D721Med (cell line): ENCODE data around the gene DSTN.

Source experiments
- DNase-seq: peaks from one replicate; pipeline ENCODE4 v3.0.0; 2011; ENCODE audit warnings: low spot score; ENCODE audit not compliant: insufficient read length
- FAIRE-seq: peaks from 2 replicates; lab custom pipeline; 2011; peaks lifted over from hg19 to GRCh38; lab: Jason Lieb, UNC
- TF ChIP-seq, protein P1 (sequence below): IDR thresholded peaks from 2 replicates; pipeline ENCODE4 v1.5.1; 2012; ENCODE audit warnings: mild to moderate bottlenecking, control low read depth; ENCODE audit not compliant: insufficient read depth; ENCODE audit errors: missing control alignments

The DSTN gene

DNA sequence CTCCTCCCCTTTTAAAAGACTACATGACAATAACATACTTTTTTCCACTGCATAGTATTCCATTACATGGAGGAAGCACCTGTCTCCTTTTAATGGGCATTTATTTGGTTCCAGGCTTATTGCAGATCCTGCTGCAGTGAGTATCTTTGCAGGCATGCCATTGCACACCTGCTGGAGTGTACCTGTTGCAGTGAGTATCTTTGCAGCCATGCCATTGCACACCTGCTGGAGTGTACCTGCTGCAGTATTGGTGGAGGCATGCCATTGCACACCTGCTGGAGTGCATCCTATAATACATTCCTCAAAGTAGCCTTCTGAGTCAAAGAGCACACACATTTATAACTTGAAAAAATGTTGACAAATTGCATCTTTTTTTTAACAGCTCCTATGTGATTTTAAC lies 40.3 kb upstream of the DSTN start:
- DNase-seq (no peak), FAIRE-seq (no peak)
- TF ChIP-seq, protein P1, sequence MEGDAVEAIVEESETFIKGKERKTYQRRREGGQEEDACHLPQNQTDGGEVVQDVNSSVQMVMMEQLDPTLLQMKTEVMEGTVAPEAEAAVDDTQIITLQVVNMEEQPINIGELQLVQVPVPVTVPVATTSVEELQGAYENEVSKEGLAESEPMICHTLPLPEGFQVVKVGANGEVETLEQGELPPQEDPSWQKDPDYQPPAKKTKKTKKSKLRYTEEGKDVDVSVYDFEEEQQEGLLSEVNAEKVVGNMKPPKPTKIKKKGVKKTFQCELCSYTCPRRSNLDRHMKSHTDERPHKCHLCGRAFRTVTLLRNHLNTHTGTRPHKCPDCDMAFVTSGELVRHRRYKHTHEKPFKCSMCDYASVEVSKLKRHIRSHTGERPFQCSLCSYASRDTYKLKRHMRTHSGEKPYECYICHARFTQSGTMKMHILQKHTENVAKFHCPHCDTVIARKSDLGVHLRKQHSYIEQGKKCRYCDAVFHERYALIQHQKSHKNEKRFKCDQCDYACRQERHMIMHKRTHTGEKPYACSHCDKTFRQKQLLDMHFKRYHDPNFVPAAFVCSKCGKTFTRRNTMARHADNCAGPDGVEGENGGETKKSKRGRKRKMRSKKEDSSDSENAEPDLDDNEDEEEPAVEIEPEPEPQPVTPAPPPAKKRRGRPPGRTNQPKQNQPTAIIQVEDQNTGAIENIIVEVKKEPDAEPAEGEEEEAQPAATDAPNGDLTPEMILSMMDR: no peak

DNA sequence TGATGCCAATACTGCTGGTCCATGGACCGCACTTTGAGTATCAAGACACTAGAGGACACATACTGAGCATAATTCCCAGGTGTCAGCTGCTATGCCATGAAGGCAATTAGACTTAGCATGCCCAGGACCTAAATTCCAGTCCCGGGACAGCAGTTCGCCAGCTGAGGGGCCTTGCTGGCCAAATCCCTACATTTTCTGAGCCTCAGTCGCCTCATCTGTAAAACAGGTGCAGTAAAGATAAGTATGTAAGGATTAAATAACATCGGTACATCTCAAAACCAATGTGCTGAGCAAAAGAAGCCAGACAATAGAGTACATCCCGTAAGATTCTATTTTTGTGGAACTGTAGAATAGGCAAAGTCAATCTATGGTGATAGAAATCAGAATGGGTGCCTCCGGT lies 39.7 kb upstream of the DSTN start:
- DNase-seq (no peak), FAIRE-seq (no peak)
- TF ChIP-seq, protein P1: no peak

DNA sequence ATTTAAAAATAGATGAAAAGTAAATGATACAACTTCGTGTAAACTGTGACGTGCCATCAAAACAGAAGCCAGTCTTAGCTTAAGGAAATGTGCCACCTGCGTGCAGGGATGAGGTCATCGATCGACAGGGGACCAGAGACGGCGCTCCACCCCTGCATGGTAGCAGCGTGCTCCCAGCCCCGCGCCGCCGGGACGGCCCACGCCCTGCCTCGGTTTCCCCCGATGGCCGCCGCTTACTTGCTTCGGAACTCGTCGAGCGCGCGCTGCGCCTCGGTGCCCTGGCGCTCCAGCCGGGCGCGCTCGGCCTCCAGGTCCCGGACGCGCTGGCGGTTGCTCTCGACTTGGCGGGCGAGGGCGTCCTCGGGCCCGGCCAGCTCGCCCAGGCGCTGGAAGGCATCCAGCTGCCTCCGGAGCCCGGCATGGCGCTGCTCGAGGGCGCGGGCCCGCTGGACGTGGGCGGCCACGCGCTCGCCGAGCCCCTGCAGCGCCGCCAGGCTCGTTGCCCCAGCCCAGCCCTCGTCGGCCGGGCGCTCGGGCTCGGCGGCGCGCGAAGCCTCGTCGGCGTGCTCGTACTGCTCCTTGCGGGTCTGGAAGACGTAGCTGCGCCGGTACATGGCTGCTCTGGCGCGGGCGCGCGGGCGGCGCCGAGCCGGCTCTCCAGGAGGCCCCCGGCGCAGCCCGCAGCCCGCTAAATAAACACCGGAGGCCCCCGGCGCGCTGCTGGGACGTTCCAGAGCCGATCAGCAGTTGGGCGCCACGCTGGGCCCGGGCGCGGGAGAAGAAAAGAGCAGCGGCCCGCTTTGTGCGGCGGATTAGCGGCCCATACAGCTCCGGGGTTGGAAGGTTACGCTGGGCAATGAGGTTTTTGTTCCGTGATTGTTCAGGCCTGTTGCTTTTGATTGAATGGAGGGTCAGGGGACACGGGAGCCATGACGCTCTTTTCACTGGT lies 38.9 kb upstream of the DSTN start, which contains the start of gene BFSP1:
BFSP1 (minus strand) TSS at position 664 of the 949 bp plus-strand sequence; CDS start at position 614, 50 bp downstream.
- no peak for FAIRE-seq
- DNase-seq: no peak
- TF ChIP-seq, protein P1: no peak

DNA sequence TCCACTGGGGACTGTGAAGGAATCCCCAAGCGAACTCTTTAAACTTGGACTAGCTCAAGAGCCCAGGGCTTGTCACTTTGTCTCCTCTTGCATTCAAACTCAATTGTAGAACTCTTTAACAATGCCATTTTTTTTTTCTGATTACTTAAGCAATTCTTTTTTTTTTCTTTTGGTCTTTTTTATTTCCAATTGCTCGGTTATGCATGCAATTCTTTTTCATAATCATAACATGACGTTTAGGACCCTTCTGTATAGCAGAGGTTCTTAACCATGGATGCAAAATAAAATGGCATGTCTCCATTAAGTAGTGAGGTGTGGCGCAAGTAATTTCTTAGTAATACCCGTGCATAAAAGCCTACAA lies 38.2 kb upstream of the DSTN start:
- DNase-seq: no peak
- FAIRE-seq: no peak
- TF ChIP-seq, protein P1: no peak

DNA sequence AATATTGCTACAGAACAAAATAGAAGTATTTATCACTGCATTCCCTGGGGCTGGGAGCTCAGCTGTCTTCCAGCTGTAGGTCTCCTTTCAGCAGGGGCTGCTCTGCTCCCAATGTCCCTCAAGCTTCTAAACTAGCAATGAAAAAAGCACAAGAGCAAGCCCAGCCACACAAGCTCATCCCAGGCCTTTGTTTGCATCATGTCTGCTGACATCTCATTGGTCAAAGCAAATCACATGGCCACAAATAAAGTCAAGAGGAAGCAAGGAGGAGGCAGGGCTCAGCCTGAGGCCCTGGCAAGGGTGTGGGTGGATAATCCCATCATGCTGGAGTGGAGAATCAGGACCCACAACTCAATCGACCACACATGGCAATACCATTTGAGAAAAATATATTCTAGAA lies 36.5 kb upstream of the DSTN start:
- no peak for FAIRE-seq

DNA sequence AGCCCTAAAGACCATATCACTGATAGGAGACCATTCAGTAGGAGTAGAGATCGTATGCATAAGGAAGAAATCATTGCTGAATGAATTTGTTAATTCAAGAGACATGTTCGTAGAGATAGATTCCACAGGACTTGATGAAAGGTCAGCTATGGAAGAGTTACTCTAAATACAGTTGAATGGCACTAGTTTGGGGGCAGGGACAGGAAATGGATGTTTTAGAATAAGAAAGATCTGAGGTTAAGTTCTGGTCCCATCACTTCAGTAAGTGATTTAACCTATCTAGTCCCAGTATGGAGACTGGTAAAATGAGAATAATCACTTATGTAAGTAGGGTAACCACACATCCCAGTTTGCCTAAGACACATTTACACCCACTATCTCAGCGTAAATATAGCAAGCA lies 35.8 kb upstream of the DSTN start:
- TF ChIP-seq, protein P1: no peak
- DNase-seq (no peak), FAIRE-seq (no peak)

More for the DNA sequence above, 36.5 kb upstream of the DSTN start:
- no peak for DNase-seq
- TF ChIP-seq, protein P1: no peak

DNA sequence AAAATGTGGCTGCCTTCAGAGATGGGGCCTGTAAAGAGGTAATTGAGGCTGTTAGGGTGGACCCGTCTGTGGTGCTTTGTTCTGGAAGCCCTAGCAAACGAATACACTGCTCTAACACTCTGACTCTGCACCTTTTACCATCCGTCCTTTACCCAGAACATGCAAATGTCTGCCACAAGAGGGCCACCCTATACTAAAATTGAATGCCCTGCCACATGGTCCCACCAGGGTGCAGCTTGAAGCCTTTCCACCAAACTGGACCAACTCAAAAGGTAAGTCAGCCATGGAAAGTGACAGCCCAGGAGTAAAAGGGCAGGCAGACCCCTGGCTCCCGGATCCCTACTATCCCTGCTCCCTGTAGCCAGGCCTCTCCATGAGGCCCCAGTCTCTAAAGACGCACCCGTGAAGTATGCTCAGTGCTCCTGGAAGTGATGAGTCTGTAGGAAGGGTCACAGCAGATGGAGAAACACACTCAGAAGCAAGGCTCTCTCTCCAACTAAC lies 32.9 kb upstream of the DSTN start:
- FAIRE-seq (no peak), DNase-seq (no peak)
- TF ChIP-seq, protein P1: peak; percentile 96
